Thyroid gland (tissue), 4 donors: ENCODE measurements around the gene RELT.

ENCODE experiments used
- CTCF ChIP-seq, 6 experiments: fragments of 200-600 bp in 3 of 6; fragments of 450-650 bp in 3 of 6; sonication (generic) in 3 of 6; IDR thresholded peaks; one replicate each; pipeline ENCODE4 v1.5.1; 2016 to 2019; ENCODE audit warnings: antibody characterized with exemption in 6 of 6, mild to moderate bottlenecking in 2 of 6, inconsistent platforms in 1 of 6, moderate library complexity in 1 of 6
- POLR2A ChIP-seq, 2 donors: fragments of 450-650 bp; IDR thresholded peaks; one replicate each; pipeline ENCODE4 v1.6.1; 2017; ENCODE audit warnings: antibody characterized with exemption in 2 of 2, mild to moderate bottlenecking in 2 of 2, moderate library complexity in 1 of 2

- TF ChIP-seq POLR2A (IDR thresholded peaks at IDR 0.05) (no peak), CTCF (IDR thresholded peaks at IDR 0.05) (no peak)
These were observed 23.0 kb downstream of the RELT start for GRCh38 chr11:73399159-73399590.
